HG03378 (cell line): Measurements from ENCODE around the gene CHMP2A.
"Not testable (repeated sequence)": the region's sequence is repeated elsewhere in the genome, so short reads cannot be mapped to it uniquely, and the experiment has no call there.

Experiments used
- ATAC-seq: cut with Tn5 transposase; IDR thresholded peaks from one replicate; pipeline ENCODE4 v1.9.1; 2021; ENCODE audit warnings: mild to moderate bottlenecking, moderate library complexity; ENCODE audit not compliant: unreplicated experiment

CHMP2A gene

DNA sequence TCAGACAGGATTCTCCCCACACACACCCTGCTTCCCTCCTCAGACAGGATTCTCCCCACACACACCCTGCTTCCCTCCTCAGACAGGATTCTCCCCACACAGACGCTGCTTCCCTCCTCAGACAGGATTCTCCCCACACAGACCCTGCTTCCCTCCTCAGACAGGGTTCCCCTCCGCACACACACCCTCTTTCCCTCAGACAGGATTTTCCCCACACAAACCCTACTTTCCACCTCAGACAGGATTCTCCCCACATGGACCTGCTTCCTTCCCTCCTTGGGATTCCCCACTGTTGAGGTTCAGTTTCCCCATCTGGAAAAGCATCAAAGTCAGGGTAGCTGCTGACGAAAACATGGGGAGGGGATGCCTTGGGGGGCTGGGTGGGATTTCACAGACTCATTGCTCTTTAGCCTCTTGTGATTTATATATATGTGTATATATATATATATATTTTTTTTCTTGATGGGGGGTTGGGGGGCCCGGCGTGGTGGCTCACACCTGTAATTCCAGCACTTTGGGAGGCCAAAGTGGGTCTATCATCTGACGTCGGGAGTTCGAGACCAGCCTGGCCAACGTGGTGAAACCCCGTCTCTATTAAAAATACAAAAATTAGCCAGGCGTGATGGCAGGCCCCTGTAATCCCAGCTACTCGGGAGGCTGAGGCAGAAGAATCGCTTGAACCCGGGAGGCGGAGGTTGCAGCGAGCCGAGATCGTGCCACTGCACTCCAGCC is 12.1 kb downstream of the CHMP2A start:
- not testable (repeated sequence) for ATAC-seq

- ATAC-seq, result not testable (repeated sequence)
Measured at GRCh38 chr19:58539169-58539559, 15.7 kb downstream of the CHMP2A start.

DNA sequence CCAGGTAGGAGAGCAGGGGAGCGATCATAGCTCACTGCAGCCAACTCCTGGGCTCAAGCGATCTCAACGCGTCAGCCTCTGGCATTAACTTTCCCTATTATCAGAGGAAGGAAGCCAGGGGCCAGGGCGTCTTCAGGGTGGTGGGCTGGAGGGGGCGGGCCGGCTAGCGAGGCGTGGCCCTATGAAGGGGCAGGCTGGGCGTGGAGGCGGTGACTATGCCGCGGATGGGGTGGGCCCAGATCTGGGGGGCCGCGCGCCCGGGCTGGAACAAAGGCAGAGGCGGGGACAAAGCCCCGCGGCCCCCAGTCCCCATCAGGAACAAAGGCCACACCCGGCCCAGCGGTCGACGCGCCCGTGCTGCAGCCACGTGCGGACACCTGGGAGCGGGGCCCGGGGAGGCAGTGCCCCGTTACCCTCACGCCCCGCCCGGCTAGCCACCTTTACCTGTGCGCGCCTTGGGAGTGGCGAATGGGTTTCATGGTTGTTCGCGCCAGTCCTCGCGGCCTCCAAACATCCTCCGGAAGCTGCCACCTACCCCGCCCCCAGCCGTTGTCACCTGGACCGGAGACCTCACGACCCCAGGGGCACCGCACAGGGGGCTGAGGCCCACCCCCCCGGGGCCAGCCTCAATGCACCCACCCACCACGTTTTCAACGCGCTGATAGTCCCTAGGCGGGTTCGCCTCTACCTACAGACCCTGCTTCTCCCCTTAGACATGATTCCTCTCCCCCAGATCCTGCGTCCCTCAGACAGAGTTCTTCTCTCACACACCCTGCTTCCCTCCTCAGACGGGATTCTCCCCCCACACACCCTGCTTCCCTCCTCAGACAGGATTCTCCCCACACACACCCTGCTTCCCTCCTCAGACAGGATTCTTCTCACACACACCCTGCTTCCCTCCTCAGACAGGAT is 16.4 kb downstream of the CHMP2A start:
- ATAC-seq, result no peak

GRCh38 chr19:58536852-58537798 is 17.8 kb downstream of the CHMP2A start:
- no peak for ATAC-seq

GRCh38 chr19:58535857-58536256 is 19.0 kb downstream of the CHMP2A start:
- no peak for ATAC-seq

GRCh38 chr19:58531034-58531840 is 23.7 kb downstream of the CHMP2A start:
- no peak for ATAC-seq

DNA sequence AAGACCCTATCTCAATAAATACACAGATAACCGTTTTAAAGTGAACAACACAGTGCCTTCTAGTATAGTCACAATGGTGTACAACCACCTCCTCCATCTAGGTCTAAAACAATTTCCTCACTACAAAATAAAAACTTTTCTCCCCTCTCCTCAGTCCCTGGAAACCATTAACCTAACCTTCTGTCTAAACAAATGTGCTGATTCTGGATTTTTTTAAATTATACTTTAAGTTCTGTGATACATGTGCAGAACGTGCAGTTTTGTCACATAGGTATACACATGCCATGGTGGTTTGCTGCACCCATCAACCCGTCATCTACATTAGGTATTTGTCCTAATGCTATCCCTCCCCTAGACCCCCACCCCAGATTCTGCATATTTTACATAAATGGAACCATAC is 25.5 kb downstream of the CHMP2A start:
- ATAC-seq, result no peak

GRCh38 chr19:58522709-58523108 is 32.2 kb downstream of the CHMP2A start:
- ATAC-seq, result no peak

GRCh38 chr19:58521651-58522050 is 33.3 kb downstream of the CHMP2A start:
- no peak for ATAC-seq

GRCh38 chr19:58520257-58520599 is 34.7 kb downstream of the CHMP2A start:
- peak; percentile 3 for ATAC-seq

DNA sequence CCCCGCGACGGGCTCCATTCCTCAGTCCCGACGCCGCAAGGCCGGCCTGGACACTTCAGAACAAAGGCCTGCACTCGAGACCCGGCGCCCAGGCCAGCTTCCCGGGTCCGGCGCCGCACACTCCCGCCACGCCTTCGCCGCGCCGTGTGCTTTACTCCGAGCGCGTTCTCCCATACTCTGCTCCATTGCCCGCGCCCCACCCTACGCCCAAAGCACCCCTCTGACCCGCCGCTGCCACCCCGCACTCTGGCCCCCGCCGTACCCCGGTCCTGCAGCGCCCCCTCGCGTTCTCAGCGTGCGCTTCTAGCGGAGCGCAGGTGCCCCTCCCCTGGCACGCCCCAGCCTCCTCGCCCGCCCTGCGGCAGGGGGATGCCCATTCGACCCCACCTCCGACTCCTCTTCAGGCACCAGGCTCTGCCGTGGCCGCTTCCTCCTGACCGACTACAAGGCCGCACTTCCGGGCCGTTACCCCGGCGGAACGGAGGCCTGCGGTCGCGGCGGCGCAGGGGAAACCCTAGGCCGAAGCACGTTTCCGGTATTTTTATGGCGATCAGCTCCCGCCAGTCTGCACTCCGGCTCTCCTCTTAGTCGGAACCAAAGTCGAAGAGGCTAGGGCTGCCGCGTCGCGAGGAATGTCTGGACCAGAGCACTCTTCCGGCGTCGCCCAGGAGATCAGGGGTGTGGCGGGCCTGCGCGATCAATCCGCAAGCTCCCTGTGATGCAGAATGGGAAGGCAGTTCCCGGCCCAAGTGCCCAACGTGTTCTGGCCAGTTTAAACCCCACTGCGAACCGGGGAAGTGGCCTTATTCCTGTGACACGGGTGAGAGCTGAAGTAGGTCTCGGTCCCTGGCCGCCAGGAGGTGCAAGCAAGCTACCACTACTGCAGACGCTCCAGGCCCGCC is 35.3 kb downstream of the CHMP2A start, which contains the start of gene ZBTB45:
Gene ZBTB45, minus strand, starts transcription at position 456 of the 902 bp plus-strand sequence. CDS start 2,137 bp downstream, outside the sequence.
- peak; percentile 81 for ATAC-seq

DNA sequence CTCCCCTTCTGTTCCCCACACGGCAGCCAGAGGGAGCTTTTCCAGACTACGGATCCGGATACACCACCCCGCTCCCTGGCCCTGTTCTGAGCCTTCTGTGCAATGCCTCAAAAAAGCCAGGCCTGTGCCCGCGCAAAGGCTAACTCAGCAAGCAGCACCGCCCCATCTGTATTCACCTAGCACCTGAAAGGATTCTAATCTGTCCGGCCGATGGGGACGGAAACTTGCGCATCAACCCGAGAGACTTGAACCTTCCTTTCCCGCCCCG is 35.9 kb downstream of the CHMP2A start:
- peak; percentile 19 for ATAC-seq

DNA sequence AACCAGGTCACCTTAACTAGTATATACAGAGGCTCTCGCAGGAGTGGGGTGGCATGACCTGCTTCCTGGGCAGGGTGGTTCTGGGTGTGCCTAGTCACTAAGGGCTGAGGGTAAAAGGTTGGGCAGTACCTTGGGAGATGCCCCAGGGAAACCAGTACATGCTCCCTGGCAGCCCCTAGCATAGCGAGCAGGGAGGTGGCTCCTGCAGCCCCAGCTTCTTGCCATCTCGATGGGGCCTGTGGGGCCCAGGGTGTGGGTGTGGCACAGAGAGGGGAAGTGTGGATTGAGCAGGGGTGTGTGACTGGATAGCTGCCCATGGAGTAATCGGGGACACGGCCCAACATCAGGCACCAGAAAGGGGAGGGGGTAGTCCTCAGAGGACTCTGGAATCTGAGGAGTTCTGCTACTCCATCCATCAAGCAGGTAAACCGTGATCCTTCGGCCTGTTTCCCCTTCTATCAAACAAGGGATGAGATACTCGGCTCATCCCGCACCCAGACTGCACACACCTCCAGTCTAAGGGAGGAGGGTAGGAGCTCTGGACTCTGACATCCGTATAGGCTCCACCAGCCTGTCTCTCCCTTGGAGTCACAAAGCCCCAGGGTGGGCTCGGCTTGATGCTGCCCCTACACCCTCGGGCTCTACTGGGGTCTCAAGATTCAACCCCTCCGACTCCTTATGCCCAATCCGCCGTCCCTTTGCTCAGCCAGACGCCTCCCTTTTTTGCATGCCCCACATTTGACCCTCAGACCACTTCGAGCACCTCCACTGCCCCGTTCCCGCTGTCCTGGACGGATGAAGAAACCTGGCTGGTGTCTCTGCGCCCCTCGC is 36.4 kb downstream of the CHMP2A start:
- no peak for ATAC-seq

DNA sequence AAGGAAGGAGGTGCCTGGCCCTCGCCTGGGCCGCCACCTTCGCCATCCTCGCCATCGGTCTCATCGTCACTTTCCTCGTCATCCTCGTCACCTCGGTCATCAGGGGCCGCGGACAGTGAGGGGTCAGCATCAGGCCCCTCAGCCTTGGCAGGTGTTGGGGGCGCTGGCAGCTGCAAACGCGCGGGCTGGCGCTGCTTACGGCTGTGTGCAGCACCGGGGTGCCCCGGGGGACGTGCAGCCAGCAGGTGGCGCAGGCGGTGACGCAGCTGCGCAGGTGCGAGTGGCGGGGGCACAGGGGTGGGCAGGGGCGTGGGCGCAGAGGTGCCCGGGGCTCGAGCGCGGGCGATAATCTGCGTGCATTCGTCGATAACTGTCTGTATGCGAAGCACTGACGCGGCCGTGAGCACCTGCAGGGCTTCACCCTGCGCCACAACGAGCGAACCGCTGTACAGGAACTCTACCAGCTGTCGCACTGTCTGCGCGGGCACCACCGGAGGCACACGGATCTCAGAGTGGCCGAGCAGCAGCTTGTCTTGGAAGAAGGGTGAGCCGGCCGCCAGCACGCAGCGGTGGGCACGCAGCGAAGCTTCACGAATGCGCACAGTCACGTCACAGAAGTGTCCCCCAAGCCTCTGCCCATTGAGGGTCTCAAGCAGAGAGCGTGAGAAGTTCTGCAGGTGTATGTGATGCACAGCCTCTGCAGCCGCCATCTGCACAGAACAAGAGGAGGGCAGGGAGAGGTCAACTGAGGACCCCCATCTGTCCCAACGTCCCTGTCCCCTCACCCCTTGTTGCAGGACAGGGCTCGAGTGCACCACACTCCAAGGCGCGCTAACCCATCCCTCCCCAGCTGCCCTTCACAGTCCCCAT is 37.7 kb downstream of the CHMP2A start:
- no peak for ATAC-seq

GRCh38 chr19:58516246-58516836 is 38.6 kb downstream of the CHMP2A start:
- ATAC-seq, result no peak

DNA sequence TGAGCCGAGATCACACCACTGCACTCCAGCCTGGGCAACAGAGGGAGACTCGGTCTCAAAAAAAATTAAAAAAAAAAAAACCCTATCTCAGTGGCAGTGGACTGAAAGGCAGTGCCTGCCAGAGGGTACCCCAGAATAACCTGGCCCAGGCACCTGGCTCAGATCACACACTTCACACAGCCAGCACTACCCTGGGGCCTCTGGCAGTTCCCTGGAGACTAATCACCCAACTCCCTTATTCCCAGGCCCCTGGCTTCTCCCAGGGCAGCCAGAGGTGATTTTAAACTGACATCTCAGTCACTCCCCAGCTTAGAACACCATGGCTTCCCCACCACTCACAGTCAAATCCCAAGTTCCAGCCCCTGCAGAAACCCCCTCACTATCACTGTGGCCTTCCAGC is 39.6 kb downstream of the CHMP2A start:
- ATAC-seq, result no peak

DNA sequence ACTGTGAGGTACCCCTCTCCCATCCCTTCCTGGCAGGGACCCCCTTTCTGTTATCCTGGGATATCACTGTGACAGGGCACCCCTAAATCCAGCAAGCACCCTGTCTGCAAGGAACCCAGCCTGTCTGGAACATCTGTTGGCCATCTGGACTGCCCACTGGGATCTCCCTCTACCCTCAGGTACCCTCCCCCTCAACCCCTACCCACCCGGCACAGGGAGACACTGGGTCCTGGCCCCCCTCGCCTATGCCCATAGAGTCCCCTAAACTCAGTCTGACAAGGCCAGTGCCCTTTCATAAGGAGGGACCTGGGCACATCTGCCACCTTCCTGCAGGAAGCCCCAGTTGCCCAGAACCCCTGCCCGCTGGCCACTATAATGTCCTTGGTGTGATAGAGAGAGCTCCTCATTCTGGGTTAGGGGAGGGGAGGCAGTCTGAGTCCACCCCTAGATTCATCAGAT is 40.3 kb downstream of the CHMP2A start:
- no peak for ATAC-seq
